ENCODE results near the gene CCDC33. TPM values are rescaled to one million over a fixed set of nuclear protein-coding genes. Genes with fewer than 3 reads are reported as not detected.
"Not testable (repeated sequence)": the region's sequence is repeated elsewhere in the genome, so short reads cannot be mapped to it uniquely, and the experiment has no call there.

Gene CCDC33
- total RNA-seq, 4 donors from 2014 or later, result not detected

DNA sequence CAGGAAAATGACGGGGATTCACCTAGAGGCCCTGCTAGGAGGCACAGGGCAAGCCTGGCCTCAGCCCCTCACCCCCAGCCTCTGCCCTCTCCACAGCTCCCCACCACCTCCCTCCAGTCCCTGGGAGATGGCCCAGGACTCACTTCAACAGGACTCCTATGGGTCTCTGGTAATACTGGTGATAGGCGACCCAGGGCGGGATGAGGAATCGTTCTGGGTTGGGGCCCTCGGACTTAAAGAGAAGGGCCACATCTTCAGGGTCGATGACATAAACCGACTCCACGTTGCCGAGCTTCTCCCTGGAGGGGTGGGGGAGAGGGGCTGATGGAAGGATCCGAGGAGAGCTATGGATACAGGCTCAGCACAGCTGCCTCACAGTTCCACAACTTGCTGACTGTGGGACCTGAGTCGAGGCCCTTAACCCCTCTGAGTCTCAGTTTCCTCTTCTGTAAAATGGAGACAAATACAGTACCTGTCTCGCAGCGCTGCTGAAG is 111.7 kb downstream of the CCDC33 start:
- TF ChIP-seq, protein P1, sequence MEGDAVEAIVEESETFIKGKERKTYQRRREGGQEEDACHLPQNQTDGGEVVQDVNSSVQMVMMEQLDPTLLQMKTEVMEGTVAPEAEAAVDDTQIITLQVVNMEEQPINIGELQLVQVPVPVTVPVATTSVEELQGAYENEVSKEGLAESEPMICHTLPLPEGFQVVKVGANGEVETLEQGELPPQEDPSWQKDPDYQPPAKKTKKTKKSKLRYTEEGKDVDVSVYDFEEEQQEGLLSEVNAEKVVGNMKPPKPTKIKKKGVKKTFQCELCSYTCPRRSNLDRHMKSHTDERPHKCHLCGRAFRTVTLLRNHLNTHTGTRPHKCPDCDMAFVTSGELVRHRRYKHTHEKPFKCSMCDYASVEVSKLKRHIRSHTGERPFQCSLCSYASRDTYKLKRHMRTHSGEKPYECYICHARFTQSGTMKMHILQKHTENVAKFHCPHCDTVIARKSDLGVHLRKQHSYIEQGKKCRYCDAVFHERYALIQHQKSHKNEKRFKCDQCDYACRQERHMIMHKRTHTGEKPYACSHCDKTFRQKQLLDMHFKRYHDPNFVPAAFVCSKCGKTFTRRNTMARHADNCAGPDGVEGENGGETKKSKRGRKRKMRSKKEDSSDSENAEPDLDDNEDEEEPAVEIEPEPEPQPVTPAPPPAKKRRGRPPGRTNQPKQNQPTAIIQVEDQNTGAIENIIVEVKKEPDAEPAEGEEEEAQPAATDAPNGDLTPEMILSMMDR (IDR thresholded peaks at IDR 0.05), result no peak
- ATAC-seq (ENCODE audit: low FRiP score) (no peak), DNase-seq (ENCODE audit: low spot score) (no peak)

DNA sequence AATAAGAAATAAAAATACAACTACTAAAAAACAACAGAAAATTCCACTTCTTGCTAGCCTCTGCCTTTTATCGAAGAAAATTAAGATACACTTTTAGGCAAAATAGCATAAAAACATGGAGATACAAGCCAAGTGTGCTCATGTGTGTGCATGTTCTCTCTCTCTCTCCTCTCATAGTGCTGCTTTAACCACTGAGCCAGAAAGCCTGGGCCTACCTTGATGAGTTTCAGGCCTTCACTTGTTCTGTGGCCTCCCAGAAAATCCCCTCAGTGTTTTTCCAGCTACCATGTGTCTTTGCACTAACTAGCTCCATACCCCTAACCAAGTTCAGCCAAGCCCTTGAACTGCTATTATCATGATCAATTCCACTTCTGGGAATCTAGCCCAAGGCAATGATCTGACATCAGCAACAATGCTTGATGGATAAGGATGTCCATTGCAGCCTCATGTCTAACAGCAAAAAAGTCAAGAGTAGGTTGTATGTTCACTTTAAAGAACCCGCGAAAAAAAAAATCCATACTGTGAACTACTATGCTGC is 113.2 kb downstream of the CCDC33 start:
- TF ChIP-seq, protein P1 (IDR thresholded peaks at IDR 0.05), result no peak
- no peak for ATAC-seq (ENCODE audit: low FRiP score)
- no peak for DNase-seq (ENCODE audit: low spot score)

DNA sequence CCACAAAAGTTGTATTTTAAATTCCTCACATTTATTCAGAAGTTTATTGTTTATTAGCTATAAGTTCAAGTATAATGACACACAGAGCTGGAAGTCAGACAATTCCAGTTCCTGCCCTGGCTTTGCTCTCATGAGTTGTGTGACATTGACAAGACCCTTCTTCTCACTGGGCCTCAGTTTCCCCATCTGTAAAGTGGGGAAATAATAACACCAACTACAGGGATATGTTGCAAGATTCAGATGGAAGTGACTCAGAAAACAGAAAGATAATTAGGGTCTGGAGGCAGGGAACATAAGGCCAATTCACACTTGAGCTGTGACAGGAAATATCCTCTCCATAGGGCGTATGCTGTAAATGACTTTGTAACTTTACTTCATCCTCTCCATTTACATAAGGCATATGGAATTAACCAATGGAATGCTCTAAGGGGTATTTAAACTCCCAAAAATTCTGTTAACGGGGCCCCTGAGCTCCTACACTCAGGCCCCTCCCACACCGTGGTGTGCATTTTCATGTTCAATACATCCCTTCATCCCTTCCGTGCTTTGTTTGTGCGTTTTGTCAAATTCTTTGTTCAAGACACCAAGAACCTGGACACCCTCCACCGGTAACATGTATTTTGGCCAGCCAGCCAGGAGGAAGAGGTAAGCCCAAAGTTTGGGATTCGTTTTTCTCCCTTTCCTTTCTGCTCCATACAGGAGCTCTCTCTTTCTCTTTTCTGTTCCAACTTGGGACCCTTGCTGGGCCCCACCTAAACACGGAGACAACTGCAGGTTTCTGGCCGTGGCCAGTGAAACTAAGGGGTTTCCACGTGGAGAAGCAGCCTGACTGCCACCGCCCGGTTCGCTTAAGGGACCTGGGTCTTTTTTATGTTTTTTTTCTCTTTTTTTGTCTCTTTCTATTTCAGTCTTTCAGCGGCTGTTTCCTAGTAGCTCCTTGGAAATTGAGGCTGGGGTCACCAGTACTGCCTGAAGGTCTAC is 114.5 kb downstream of the CCDC33 start:
- ATAC-seq (ENCODE audit: low FRiP score) (no peak), DNase-seq (ENCODE audit: low spot score) (no peak)
- TF ChIP-seq, protein P1 (IDR thresholded peaks at IDR 0.05), result no peak

DNA sequence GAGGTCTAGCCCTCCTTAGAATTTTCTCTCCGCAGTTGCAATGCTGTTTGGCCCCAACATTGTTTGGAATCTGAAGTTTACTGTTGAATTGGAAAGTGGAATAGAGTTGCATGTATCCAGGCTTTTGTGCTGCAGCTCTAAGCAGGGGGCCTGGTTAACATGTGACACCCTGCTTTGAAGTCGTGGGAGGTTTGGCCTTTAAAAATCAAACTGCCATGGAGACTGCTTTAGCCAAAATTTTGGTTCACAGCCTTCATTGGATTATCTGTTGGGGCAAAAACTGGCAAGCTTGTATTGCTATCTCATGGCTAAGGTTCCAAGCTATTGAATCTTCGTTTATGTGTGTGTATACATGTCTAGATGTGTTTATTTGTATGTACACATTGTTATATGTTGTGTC is 115.5 kb downstream of the CCDC33 start:
- DNase-seq (ENCODE audit: low spot score) (no peak), ATAC-seq (ENCODE audit: low FRiP score) (no peak)
- TF ChIP-seq, protein P1 (IDR thresholded peaks at IDR 0.05), result no peak

DNA sequence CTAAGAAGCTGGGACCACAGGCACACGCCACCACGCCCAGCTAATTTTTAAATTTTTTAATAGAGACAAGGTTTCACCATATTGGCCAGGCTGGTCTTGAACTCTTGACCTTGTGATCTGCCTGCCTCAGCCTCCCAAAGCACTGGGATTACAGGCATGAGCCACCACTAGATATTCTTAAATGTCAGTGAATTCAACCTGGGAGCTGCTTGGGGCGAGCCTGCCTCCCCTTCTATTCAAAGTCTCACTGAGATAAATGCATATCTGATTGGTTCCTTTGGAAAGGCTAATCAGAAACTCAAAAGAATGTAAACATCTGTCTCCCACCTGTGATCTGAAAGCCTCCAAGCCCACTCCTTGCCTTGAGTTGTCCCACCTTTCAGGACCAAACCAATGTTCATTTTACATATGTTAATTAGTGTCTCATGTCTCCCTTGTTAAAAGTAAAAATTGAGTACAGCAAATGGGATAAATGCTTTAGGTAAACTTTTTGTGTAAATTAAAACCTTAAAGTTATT is 116.3 kb downstream of the CCDC33 start:
- DNase-seq (ENCODE audit: low spot score) (no peak), ATAC-seq (ENCODE audit: low FRiP score) (no peak)
- TF ChIP-seq, protein P1 (IDR thresholded peaks at IDR 0.05), result no peak

DNA sequence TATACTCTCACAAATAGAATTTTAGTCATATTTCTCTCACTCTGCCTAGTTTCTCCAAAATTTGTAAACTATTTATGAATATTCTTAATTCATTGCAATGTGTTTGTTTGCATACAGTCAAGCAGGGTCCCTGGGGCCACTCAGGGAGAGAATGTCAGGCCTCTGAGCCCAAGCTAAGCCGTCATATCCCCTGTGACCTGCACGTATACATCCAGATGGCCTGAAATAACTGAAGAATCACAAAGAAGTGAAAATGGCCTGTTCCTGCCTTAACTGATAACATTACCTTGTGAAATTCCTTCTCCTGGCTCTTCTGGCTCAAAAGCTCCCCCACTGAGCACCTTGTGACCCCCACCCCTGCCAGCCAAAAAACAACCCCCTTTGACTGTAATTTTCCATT is 117.9 kb downstream of the CCDC33 start:
- not testable (repeated sequence) for DNase-seq (ENCODE audit: low spot score); ATAC-seq (ENCODE audit: low FRiP score)

DNA sequence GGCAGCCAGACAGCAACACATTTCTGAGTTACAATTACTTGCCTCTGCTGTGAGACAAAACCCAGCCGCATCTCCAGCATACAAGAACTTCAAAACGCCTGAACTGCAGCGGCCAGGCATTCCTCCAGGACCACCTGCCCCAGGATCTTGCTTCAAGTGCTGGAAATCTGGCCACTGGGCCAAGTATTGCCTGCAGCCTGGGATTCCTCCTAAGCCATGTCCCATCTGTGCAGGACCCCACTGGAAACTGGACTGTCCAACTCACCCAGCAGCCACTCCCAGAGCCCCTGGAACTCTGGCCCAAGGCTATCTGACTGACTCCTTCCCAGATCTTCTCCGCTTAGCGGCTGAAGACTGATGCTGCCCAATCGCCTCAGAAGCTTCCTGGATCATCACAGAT is 119.9 kb downstream of the CCDC33 start:
- not testable (repeated sequence) for ATAC-seq (ENCODE audit: low FRiP score); DNase-seq (ENCODE audit: low spot score)

DNA sequence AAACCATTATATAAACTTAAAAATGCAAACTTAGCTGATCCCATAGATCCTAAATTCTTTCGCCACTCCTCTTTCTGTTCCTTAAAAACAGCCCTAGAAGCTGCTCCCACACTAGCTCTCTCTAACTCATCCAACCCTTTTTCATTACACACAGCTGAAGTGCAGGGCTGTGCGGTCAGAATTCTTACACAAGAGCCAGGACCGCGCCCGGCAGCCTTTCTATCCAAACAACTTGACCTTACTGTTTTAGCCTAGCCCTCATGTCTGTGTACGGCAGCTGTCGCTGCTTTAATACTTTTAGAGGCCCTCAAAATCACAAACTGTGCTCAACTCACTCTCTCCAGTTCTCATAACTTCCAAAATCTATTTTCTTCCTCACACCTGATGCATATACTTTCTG is 121.4 kb downstream of the CCDC33 start:
- not testable (repeated sequence) for DNase-seq (ENCODE audit: low spot score); ATAC-seq (ENCODE audit: low FRiP score)

DNA sequence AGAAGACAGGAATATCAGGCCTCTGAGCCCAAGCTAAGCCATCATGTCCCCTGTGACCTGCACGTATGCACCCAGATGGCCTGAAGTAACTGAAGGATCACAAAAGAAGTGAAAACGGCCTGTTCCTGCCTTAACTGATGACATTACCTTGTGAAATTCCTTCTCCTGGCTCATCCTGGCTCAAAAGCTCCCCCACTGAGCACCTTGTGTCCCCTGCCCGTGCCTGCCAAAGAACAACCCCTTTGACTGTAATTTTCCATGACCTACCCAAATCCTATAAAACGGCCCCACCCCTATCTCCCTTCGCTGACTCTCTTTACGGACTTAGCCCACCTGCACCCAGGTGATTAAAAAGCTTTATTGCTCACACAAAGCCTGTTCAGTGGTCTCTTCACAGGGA is 123.2 kb downstream of the CCDC33 start:
- DNase-seq (ENCODE audit: low spot score); ATAC-seq (ENCODE audit: low FRiP score): not testable (repeated sequence)

DNA sequence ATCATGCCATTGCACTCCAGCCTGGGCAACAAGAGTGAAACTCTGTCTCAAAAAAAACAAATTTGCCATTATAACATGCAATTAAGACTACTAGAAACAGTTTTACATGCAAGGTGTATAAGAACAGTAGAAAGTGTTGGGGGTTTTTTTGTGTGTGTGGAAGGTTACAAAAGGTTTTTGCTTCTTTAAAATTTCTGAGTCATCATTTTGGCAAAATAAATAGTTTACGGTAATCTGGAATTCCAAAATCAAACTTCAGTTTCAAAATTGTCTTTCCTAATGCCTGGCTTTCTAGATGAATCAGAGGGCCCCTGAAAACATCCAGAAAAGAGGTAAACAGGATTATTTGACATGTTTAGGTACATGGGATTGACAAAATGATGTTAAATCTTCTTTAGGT is 124.7 kb downstream of the CCDC33 start:
- not testable (repeated sequence) for DNase-seq (ENCODE audit: low spot score); ATAC-seq (ENCODE audit: low FRiP score)
